ENCODE results near the gene BARX1.

DNA sequence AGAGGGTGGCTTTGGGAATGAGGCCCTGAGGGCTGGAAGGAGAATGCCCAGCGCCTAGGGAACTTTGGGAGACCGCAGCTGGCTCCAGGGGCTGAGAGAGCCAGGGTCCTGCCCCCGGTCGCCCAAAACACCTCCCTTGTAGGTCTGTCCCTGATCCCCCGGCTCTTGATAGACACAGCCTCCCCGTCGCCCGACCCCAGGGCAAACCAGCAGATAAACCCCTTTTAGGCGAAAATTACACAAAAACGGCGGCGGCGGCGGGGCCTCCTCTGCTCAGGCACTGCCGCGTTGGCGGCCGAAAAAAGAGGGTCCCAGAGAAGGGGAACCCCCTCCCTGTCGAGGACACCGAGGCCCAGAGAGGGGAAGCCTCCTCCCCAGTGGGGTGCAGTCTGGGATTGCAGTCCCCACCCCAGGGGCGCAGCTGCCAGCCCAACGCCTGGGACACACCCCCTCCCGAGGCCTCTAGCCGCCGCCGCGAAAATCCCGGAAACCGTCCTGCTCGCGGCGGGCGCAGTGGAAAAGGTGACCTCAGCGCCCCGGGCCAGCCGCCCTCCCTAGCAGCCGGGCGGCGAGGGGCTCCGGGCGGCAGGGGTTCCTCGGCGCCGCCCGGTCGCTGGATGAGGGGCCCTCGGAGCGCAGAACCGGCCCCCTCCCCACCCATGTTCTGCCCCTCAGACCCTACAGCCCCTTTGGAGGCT is 3.1 kb upstream of the BARX1 start:
- TF ChIP-seq, protein P1, sequence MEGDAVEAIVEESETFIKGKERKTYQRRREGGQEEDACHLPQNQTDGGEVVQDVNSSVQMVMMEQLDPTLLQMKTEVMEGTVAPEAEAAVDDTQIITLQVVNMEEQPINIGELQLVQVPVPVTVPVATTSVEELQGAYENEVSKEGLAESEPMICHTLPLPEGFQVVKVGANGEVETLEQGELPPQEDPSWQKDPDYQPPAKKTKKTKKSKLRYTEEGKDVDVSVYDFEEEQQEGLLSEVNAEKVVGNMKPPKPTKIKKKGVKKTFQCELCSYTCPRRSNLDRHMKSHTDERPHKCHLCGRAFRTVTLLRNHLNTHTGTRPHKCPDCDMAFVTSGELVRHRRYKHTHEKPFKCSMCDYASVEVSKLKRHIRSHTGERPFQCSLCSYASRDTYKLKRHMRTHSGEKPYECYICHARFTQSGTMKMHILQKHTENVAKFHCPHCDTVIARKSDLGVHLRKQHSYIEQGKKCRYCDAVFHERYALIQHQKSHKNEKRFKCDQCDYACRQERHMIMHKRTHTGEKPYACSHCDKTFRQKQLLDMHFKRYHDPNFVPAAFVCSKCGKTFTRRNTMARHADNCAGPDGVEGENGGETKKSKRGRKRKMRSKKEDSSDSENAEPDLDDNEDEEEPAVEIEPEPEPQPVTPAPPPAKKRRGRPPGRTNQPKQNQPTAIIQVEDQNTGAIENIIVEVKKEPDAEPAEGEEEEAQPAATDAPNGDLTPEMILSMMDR (IDR thresholded peaks at IDR 0.05), result no peak
- no peak for TF ChIP-seq POLR2A (IDR thresholded peaks at IDR 0.05)
